GM23338 (cell line): ENCODE measurements around the gene RAB29. TPM values are rescaled to one million over a fixed set of nuclear protein-coding genes. Genes with fewer than 3 reads are reported as not detected.

Source experiments
- ATAC-seq: fragments of 200-7000 bp; cut with Tn5 transposase; 3 replicates; pipeline ENCODE4 v1.9.1; 2020
- DNase-seq: peaks from one replicate; pipeline ENCODE4 v3.0.0-alpha.2; 2015; ENCODE audit warnings: low spot score
- H2AFZ ChIP-seq: fragments of 200-600 bp; sonication (generic); 2 replicates; pipeline ENCODE4 v1.8.0; 2016; ENCODE audit warnings: antibody characterized with exemption, mild to moderate bottlenecking, moderate library complexity
- H3F3A ChIP-seq: fragments of 200-600 bp; sonication (generic); replicated peaks from 2 replicates; pipeline ENCODE4 v1.8.0; 2017; ENCODE audit warnings: antibody characterized with exemption, mixed run types, low read depth
- H3K27ac ChIP-seq: fragments of 200-600 bp; sonication (generic); 2 replicates; pipeline ENCODE4 v1.6.1; 2016; ENCODE audit warnings: low read depth
- H3K27me3 ChIP-seq: fragments of 200-600 bp; sonication (generic); 2 replicates; pipeline ENCODE4 v1.8.0; 2016; ENCODE audit warnings: mild to moderate bottlenecking, mixed run types, moderate library complexity; ENCODE audit not compliant: insufficient read depth
- H3K36me3 ChIP-seq: fragments of 200-600 bp; sonication (generic); 2 replicates; pipeline ENCODE4 v1.8.0; 2016; ENCODE audit warnings: mild to moderate bottlenecking; ENCODE audit not compliant: insufficient read depth
- H3K4me1 ChIP-seq: fragments of 200-600 bp; sonication (generic); 2 replicates; pipeline ENCODE4 v1.8.0; 2016; ENCODE audit warnings: mild to moderate bottlenecking, moderate library complexity; ENCODE audit not compliant: insufficient read depth
- H3K4me2 ChIP-seq: fragments of 200-600 bp; sonication (generic); 2 replicates; pipeline ENCODE4 v1.7.1; 2017; ENCODE audit warnings: mixed run types
- H3K4me3 ChIP-seq: fragments of 200-600 bp; sonication (generic); 2 replicates; pipeline ENCODE4 v1.6.1; 2016; ENCODE audit warnings: mixed run types
- H3K79me2 ChIP-seq: fragments of 200-600 bp; sonication (generic); replicated peaks from 2 replicates; pipeline ENCODE4 v1.8.0; 2017; ENCODE audit warnings: mild to moderate bottlenecking; ENCODE audit not compliant: insufficient read depth
- H3K9me2 ChIP-seq: fragments of 200-600 bp; sonication (generic); 2 replicates; pipeline ENCODE4 v1.8.0; 2017; ENCODE audit not compliant: insufficient read depth
- H4K20me1 ChIP-seq: fragments of 200-600 bp; sonication (generic); replicated peaks from 2 replicates; pipeline ENCODE4 v1.8.0; 2017; ENCODE audit warnings: mild to moderate bottlenecking; ENCODE audit not compliant: insufficient read depth
- H3K27ac Mint-ChIP-seq: 2 replicates; pipeline ENCODE4 v1.8.0; 2020; ENCODE audit warnings: inconsistent platforms, mild to moderate bottlenecking, moderate library complexity, mixed read lengths
- H3K27me3 Mint-ChIP-seq: 3 replicates; pipeline ENCODE4 v1.8.0; 2022; ENCODE audit warnings: low read depth, mild to moderate bottlenecking, moderate library complexity, mixed read lengths, inconsistent platforms; ENCODE audit not compliant: insufficient read depth, poor library complexity
- H3K36me3 Mint-ChIP-seq: 3 replicates; pipeline ENCODE4 v1.8.0; 2021; ENCODE audit warnings: low read depth, mild to moderate bottlenecking, inconsistent platforms, moderate library complexity, mixed read lengths
- H3K4me1 Mint-ChIP-seq: 3 replicates; pipeline ENCODE4 v1.8.0; 2020; ENCODE audit warnings: mild to moderate bottlenecking, inconsistent platforms, mixed read lengths
- H3K4me3 Mint-ChIP-seq: 3 replicates; pipeline ENCODE4 v1.8.0; 2021; ENCODE audit warnings: moderate library complexity, mild to moderate bottlenecking, inconsistent platforms, mixed read lengths
- H3K9me3 Mint-ChIP-seq: 3 replicates; pipeline ENCODE4 v1.8.0; 2020; ENCODE audit warnings: moderate library complexity, mild to moderate bottlenecking, inconsistent platforms, mixed read lengths
- CREB1 ChIP-seq: fragments of 250-450 bp; sonication (Bioruptor Pico); IDR thresholded peaks from 2 replicates; pipeline ENCODE4 v1.5.0; 2020; ENCODE audit warnings: low read depth, mild to moderate bottlenecking, moderate library complexity
- POLR2AphosphoS5 ChIP-seq: IDR thresholded peaks from 2 replicates; pipeline ENCODE4 v1.6.1; 2016; ENCODE audit warnings: antibody characterized with exemption, low read depth
- REST ChIP-seq: IDR thresholded peaks from one replicate; pipeline ENCODE4 v1.6.1; 2018; ENCODE audit warnings: antibody characterized with exemption; ENCODE audit not compliant: unreplicated experiment
- polyA plus RNA-seq: library from polyadenylated mRNA; unstranded; fragments of >200 nt; fragmentation: Nextera tagmentation; extraction: Ambion mirVana; gene quantifications from 2 replicates; pipeline ENCODE4 v1.2.1, GENCODE V29; 2016
- total RNA-seq: library from RNA; depleted of rRNA; stranded (reverse); fragments of >200 nt; shearing (Covaris generic); gene quantifications from 2 replicates; pipeline ENCODE4 v1.2.3, GENCODE V29; 2014
- TF ChIP-seq, protein P1 (sequence below): IDR thresholded peaks from 2 replicates; pipeline ENCODE4 v1.6.1; 2016; ENCODE audit warnings: antibody characterized with exemption
- TF ChIP-seq, protein P2 (sequence below): fragments of 250-450 bp; sonication (Bioruptor Pico); IDR thresholded peaks from 2 replicates; pipeline ENCODE4 v1.5.0; 2020; ENCODE audit warnings: mild to moderate bottlenecking, moderate library complexity

Gene RAB29
- total and polyA plus RNA-seq, 2 experiments from 2014 or later: 7.1 to 9.1 TPM

DNA sequence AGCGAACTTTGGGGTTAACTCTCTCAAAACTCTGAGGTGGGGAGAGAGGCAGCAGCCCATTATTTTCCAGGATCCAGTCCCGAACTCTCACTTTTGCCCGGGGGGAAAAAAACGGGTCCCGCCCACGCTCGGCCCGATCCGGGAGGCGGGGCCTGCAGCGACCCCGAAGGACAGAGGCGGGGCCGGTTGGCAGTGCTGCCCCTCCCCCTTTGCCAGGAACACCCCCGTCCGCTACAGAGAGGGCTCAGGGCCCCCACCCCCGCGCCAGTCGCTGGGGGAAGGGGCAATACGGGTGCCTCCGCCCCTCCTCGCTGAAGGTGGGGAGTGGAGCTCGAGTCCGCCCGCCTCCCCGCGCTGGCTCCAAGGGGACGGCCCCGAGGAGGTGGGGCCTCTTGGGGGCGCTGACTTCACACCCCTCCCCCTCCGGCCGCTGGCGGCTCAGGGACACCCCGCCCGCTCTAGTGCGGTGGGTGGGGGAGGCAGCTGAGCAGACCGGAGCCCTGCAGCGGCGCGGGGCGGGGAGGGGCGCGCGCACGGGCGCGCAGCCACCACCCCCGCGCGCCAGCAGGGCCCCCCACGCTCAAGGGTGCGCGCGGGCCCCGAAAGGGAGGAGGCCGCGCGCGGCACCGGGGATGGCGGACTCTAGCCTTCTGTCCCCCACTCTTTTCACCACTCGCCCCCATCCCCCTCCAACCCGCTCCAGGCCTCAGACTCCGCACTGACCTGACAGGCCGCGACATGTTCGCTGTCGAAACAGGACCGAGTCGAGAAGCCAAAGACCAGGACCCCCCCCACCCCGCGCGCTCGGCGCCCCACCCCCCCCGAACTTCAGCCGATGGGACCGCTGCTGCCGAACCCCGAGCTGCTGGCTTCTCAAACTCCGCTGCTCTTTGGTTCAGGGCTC lies 25.8 kb downstream of the RAB29 start:
- TF ChIP-seq POLR2AphosphoS5: peak; percentile 46; the same call in 1 of the 2 replicates
- TF ChIP-seq CREB1 (CRISPR knock-in tag): peak; percentile 57; the same call in 1 of the 2 replicates
- TF ChIP-seq, protein P1, sequence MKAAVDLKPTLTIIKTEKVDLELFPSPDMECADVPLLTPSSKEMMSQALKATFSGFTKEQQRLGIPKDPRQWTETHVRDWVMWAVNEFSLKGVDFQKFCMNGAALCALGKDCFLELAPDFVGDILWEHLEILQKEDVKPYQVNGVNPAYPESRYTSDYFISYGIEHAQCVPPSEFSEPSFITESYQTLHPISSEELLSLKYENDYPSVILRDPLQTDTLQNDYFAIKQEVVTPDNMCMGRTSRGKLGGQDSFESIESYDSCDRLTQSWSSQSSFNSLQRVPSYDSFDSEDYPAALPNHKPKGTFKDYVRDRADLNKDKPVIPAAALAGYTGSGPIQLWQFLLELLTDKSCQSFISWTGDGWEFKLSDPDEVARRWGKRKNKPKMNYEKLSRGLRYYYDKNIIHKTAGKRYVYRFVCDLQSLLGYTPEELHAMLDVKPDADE: 0 out of 2 replicates have a peak, but pooled peaks have one; percentile 29
- no peak for TF ChIP-seq REST
- TF ChIP-seq, protein P2, sequence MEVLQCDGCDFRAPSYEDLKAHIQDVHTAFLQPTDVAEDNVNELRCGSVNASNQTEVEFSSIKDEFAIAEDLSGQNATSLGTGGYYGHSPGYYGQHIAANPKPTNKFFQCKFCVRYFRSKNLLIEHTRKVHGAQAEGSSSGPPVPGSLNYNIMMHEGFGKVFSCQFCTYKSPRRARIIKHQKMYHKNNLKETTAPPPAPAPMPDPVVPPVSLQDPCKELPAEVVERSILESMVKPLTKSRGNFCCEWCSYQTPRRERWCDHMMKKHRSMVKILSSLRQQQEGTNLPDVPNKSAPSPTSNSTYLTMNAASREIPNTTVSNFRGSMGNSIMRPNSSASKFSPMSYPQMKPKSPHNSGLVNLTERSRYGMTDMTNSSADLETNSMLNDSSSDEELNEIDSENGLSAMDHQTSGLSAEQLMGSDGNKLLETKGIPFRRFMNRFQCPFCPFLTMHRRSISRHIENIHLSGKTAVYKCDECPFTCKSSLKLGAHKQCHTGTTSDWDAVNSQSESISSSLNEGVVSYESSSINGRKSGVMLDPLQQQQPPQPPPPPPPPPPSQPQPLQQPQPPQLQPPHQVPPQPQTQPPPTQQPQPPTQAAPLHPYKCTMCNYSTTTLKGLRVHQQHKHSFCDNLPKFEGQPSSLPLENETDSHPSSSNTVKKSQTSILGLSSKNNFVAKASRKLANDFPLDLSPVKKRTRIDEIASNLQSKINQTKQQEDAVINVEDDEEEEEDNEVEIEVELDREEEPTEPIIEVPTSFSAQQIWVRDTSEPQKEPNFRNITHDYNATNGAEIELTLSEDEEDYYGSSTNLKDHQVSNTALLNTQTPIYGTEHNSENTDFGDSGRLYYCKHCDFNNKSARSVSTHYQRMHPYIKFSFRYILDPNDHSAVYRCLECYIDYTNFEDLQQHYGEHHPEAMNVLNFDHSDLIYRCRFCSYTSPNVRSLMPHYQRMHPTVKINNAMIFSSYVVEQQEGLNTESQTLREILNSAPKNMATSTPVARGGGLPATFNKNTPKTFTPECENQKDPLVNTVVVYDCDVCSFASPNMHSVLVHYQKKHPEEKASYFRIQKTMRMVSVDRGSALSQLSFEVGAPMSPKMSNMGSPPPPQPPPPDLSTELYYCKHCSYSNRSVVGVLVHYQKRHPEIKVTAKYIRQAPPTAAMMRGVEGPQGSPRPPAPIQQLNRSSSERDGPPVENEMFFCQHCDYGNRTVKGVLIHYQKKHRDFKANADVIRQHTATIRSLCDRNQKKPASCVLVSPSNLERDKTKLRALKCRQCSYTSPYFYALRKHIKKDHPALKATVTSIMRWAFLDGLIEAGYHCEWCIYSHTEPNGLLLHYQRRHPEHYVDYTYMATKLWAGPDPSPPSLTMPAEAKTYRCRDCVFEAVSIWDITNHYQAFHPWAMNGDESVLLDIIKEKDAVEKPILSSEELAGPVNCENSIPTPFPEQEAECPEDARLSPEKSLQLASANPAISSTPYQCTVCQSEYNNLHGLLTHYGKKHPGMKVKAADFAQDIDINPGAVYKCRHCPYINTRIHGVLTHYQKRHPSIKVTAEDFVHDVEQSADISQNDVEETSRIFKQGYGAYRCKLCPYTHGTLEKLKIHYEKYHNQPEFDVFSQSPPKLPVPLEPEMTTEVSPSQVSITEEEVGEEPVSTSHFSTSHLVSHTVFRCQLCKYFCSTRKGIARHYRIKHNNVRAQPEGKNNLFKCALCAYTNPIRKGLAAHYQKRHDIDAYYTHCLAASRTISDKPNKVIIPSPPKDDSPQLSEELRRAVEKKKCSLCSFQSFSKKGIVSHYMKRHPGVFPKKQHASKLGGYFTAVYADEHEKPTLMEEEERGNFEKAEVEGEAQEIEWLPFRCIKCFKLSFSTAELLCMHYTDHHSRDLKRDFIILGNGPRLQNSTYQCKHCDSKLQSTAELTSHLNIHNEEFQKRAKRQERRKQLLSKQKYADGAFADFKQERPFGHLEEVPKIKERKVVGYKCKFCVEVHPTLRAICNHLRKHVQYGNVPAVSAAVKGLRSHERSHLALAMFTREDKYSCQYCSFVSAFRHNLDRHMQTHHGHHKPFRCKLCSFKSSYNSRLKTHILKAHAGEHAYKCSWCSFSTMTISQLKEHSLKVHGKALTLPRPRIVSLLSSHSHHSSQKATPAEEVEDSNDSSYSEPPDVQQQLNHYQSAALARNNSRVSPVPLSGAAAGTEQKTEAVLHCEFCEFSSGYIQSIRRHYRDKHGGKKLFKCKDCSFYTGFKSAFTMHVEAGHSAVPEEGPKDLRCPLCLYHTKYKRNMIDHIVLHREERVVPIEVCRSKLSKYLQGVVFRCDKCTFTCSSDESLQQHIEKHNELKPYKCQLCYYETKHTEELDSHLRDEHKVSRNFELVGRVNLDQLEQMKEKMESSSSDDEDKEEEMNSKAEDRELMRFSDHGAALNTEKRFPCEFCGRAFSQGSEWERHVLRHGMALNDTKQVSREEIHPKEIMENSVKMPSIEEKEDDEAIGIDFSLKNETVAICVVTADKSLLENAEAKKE (CRISPR knock-in tag): no peak
- peaks cover 37% of the 10 kb centered on the region for H4K20me1 ChIP-seq

More for the DNA sequence above, 25.8 kb downstream of the RAB29 start:
- Mint-ChIP-seq H3K27me3 (peaks cover 10% of the 10 kb centered on the region), H3K4me3 (peak overlapping the region; percentile 99), H3K9me3 (no peaks in the 10 kb centered on the region), H3K27ac (peak overlapping the region; percentile 100), H3K4me1 (peaks cover 34% of the 10 kb centered on the region), H3K36me3 (peaks cover 30% of the 10 kb centered on the region)
- Histone ChIP-seq H3K27me3 (no peaks in the 10 kb centered on the region), H3F3A (no peaks in the 10 kb centered on the region), H3K27ac (peak overlapping the region; percentile 71), H3K4me3 (peak overlapping the region; percentile 89), H3K4me1 (peaks cover 30% of the 10 kb centered on the region), H3K36me3 (no peaks in the 10 kb centered on the region), H2AFZ (no peak overlapping the region), H3K4me2 (peak overlapping the region; percentile 84), H3K9me2 (no peaks in the 10 kb centered on the region), H3K79me2 (peaks cover 48% of the 10 kb centered on the region)
- ATAC-seq: peak; percentile 85
- DNase-seq: peak; percentile 96
